BLaER1 (cell line): ENCODE results near the gene BMAL1.

Source experiments
- H3K27ac ChIP-seq: shearing (Covaris generic); formaldehyde crosslinking; 2 replicates; pipeline ENCODE4 v1.8.1; 2022
- H3K27me3 ChIP-seq: shearing (Covaris generic); formaldehyde crosslinking; 2 replicates; pipeline ENCODE4 v1.8.1; 2022
- H3K36me3 ChIP-seq: shearing (Covaris generic); formaldehyde crosslinking; 2 replicates; pipeline ENCODE4 v1.8.1; 2022
- H3K4me1 ChIP-seq: shearing (Covaris generic); formaldehyde crosslinking; 2 replicates; pipeline ENCODE4 v1.8.1; 2022
- H3K4me2 ChIP-seq: shearing (Covaris generic); formaldehyde crosslinking; 2 replicates; pipeline ENCODE4 v1.8.1; 2022
- H3K4me3 ChIP-seq: shearing (Covaris generic); formaldehyde crosslinking; 2 replicates; pipeline ENCODE4 v1.8.1; 2022
- H3K9ac ChIP-seq: shearing (Covaris generic); formaldehyde crosslinking; 2 replicates; pipeline ENCODE4 v1.8.1; 2022
- H3K9me3 ChIP-seq: shearing (Covaris generic); formaldehyde crosslinking; 2 replicates; pipeline ENCODE4 v1.8.1; 2022
- H4K20me1 ChIP-seq: shearing (Covaris generic); formaldehyde crosslinking; 2 replicates; pipeline ENCODE4 v1.8.1; 2022
- Cebpa-rat ChIP-seq: shearing (Covaris generic); IDR thresholded peaks from 2 replicates; pipeline ENCODE4 v1.8.1; 2022

Gene BMAL1

GRCh38 chr11:13277768-13278608, at the start of gene BMAL1:
BMAL1 (plus strand) TSS chr11:13277790; CDS start chr11:13354309, 76,519 bp downstream.
- H3K36me3 ChIP-seq, result no peaks in the 10 kb centered on the region; the same call in 1 of the 2 replicates
- peak within 1 kb of the TSS; percentile 95 for H3K4me3 ChIP-seq
- peak within 1 kb of the TSS; percentile 94 for H3K27ac ChIP-seq
- TF ChIP-seq Cebpa-rat, result no peak
- peaks cover 40% of the 10 kb centered on the region for H3K4me1 ChIP-seq
- peak within 1 kb of the TSS; percentile 90 for H3K9ac ChIP-seq
- H3K27me3 ChIP-seq, result peaks cover 42% of the 10 kb centered on the region
- peaks cover 51% of the 10 kb centered on the region for H4K20me1 ChIP-seq
- H3K4me2 ChIP-seq, result peak within 1 kb of the TSS; percentile 91
- H3K9me3 ChIP-seq, result no peaks in the 10 kb centered on the region

GRCh38 chr11:13228572-13228971, 49.0 kb upstream of the BMAL1 start:
- Histone ChIP-seq H3K9me3 (no peaks in the 10 kb centered on the region), H4K20me1 (no peaks in the 10 kb centered on the region), H3K4me2 (peak overlapping the region; percentile 85), H3K4me3 (peak overlapping the region; percentile 53), H3K36me3 (no peaks in the 10 kb centered on the region), H3K9ac (peak overlapping the region; percentile 72), H3K4me1 (peaks cover 56% of the 10 kb centered on the region), H3K27me3 (no peaks in the 10 kb centered on the region), H3K27ac (peak overlapping the region; percentile 81)
- no peak for TF ChIP-seq Cebpa-rat

- H3K4me2 ChIP-seq, result peak overlapping the region; percentile 85
- peak overlapping the region; percentile 81 for H3K27ac ChIP-seq
- H4K20me1 ChIP-seq, result no peaks in the 10 kb centered on the region
- no peaks in the 10 kb centered on the region for H3K27me3 ChIP-seq
- no peaks in the 10 kb centered on the region for H3K9me3 ChIP-seq
- peak overlapping the region; percentile 53 for H3K4me3 ChIP-seq
- no peak for TF ChIP-seq Cebpa-rat
- H3K9ac ChIP-seq, result peak overlapping the region; percentile 72
- H3K36me3 ChIP-seq, result no peaks in the 10 kb centered on the region
- H3K4me1 ChIP-seq, result peaks cover 56% of the 10 kb centered on the region
These were observed 48.5 kb upstream of the BMAL1 start for GRCh38 chr11:13229136-13229535.

GRCh38 chr11:13229711-13230318, 47.8 kb upstream of the BMAL1 start:
- H3K9ac ChIP-seq, result peak overlapping the region; percentile 72
- H4K20me1 ChIP-seq, result no peaks in the 10 kb centered on the region
- H3K4me1 ChIP-seq, result peaks cover 56% of the 10 kb centered on the region
- H3K27me3 ChIP-seq, result no peaks in the 10 kb centered on the region
- H3K4me2 ChIP-seq, result peak overlapping the region; percentile 85
- H3K36me3 ChIP-seq, result no peaks in the 10 kb centered on the region
- peak overlapping the region; percentile 53 for H3K4me3 ChIP-seq
- no peak for TF ChIP-seq Cebpa-rat
- H3K9me3 ChIP-seq, result no peaks in the 10 kb centered on the region
- H3K27ac ChIP-seq, result peak overlapping the region; percentile 81

GRCh38 chr11:13233173-13233745, 44.3 kb upstream of the BMAL1 start:
- no peak for TF ChIP-seq Cebpa-rat
- Histone ChIP-seq H3K4me1 (peaks cover 28% of the 10 kb centered on the region), H3K9me3 (no peaks in the 10 kb centered on the region)

GRCh38 chr11:13235895-13236294, 41.7 kb upstream of the BMAL1 start:
- Histone ChIP-seq H3K27ac (no peak overlapping the region), H3K27me3 (no peaks in the 10 kb centered on the region), H3K4me3 (no peak overlapping the region), H3K4me2 (no peak overlapping the region), H3K36me3 (no peaks in the 10 kb centered on the region), H3K9me3 (no peaks in the 10 kb centered on the region), H3K9ac (no peak overlapping the region), H3K4me1 (peaks cover 2% of the 10 kb centered on the region; the same call in 1 of the 2 replicates), H4K20me1 (no peaks in the 10 kb centered on the region)
- TF ChIP-seq Cebpa-rat, result no peak

More at GRCh38 chr11:13233173-13233745, 44.3 kb upstream of the BMAL1 start:
- Histone ChIP-seq H3K4me2 (no peak overlapping the region), H3K4me3 (no peak overlapping the region), H3K27ac (no peak overlapping the region), H3K27me3 (no peaks in the 10 kb centered on the region), H3K36me3 (no peaks in the 10 kb centered on the region), H4K20me1 (no peaks in the 10 kb centered on the region), H3K9ac (no peak overlapping the region)

- Histone ChIP-seq H3K36me3 (no peaks in the 10 kb centered on the region), H3K4me1 (no peaks in the 10 kb centered on the region), H3K4me2 (no peak overlapping the region), H3K4me3 (no peak overlapping the region), H3K27me3 (no peaks in the 10 kb centered on the region), H3K9ac (no peak overlapping the region), H3K27ac (no peak overlapping the region), H4K20me1 (no peaks in the 10 kb centered on the region), H3K9me3 (no peaks in the 10 kb centered on the region)
- TF ChIP-seq Cebpa-rat, result no peak
These were observed 41.0 kb upstream of the BMAL1 start for GRCh38 chr11:13236626-13237025.

GRCh38 chr11:13237761-13238160, 39.8 kb upstream of the BMAL1 start:
- no peak overlapping the region for H3K9ac ChIP-seq
- no peaks in the 10 kb centered on the region for H3K9me3 ChIP-seq
- no peaks in the 10 kb centered on the region for H4K20me1 ChIP-seq
- H3K27ac ChIP-seq, result no peak overlapping the region
- no peaks in the 10 kb centered on the region for H3K4me1 ChIP-seq
- H3K4me3 ChIP-seq, result no peak overlapping the region
- no peaks in the 10 kb centered on the region for H3K36me3 ChIP-seq
- TF ChIP-seq Cebpa-rat, result no peak
- H3K4me2 ChIP-seq, result no peak overlapping the region
- H3K27me3 ChIP-seq, result no peaks in the 10 kb centered on the region

GRCh38 chr11:13238879-13239514, 38.6 kb upstream of the BMAL1 start:
- Histone ChIP-seq H3K4me3 (no peak overlapping the region), H3K4me1 (no peaks in the 10 kb centered on the region), H3K4me2 (no peak overlapping the region), H3K36me3 (no peaks in the 10 kb centered on the region), H3K27ac (no peak overlapping the region), H3K27me3 (no peaks in the 10 kb centered on the region), H4K20me1 (no peaks in the 10 kb centered on the region), H3K9ac (no peak overlapping the region), H3K9me3 (no peaks in the 10 kb centered on the region)
- TF ChIP-seq Cebpa-rat, result no peak
